GM23338 (cell line): ENCODE measurements around the gene VAV3. TPM values are rescaled to one million over a fixed set of nuclear protein-coding genes. Genes with fewer than 3 reads are reported as not detected.

Experiments
- ATAC-seq: fragments of 200-7000 bp; cut with Tn5 transposase; 3 replicates; pipeline ENCODE4 v1.9.1; 2020
- DNase-seq: peaks from one replicate; pipeline ENCODE4 v3.0.0-alpha.2; 2015; ENCODE audit warnings: low spot score
- H2AFZ ChIP-seq: fragments of 200-600 bp; sonication (generic); 2 replicates; pipeline ENCODE4 v1.8.0; 2016; ENCODE audit warnings: antibody characterized with exemption, mild to moderate bottlenecking, moderate library complexity
- H3F3A ChIP-seq: fragments of 200-600 bp; sonication (generic); replicated peaks from 2 replicates; pipeline ENCODE4 v1.8.0; 2017; ENCODE audit warnings: antibody characterized with exemption, mixed run types, low read depth
- H3K27ac ChIP-seq: fragments of 200-600 bp; sonication (generic); 2 replicates; pipeline ENCODE4 v1.6.1; 2016; ENCODE audit warnings: low read depth
- H3K27me3 ChIP-seq: fragments of 200-600 bp; sonication (generic); 2 replicates; pipeline ENCODE4 v1.8.0; 2016; ENCODE audit warnings: mild to moderate bottlenecking, mixed run types, moderate library complexity; ENCODE audit not compliant: insufficient read depth
- H3K36me3 ChIP-seq: fragments of 200-600 bp; sonication (generic); 2 replicates; pipeline ENCODE4 v1.8.0; 2016; ENCODE audit warnings: mild to moderate bottlenecking; ENCODE audit not compliant: insufficient read depth
- H3K4me1 ChIP-seq: fragments of 200-600 bp; sonication (generic); 2 replicates; pipeline ENCODE4 v1.8.0; 2016; ENCODE audit warnings: mild to moderate bottlenecking, moderate library complexity; ENCODE audit not compliant: insufficient read depth
- H3K4me2 ChIP-seq: fragments of 200-600 bp; sonication (generic); 2 replicates; pipeline ENCODE4 v1.7.1; 2017; ENCODE audit warnings: mixed run types
- H3K4me3 ChIP-seq: fragments of 200-600 bp; sonication (generic); 2 replicates; pipeline ENCODE4 v1.6.1; 2016; ENCODE audit warnings: mixed run types
- H3K79me2 ChIP-seq: fragments of 200-600 bp; sonication (generic); replicated peaks from 2 replicates; pipeline ENCODE4 v1.8.0; 2017; ENCODE audit warnings: mild to moderate bottlenecking; ENCODE audit not compliant: insufficient read depth
- H3K9me2 ChIP-seq: fragments of 200-600 bp; sonication (generic); 2 replicates; pipeline ENCODE4 v1.8.0; 2017; ENCODE audit not compliant: insufficient read depth
- H4K20me1 ChIP-seq: fragments of 200-600 bp; sonication (generic); replicated peaks from 2 replicates; pipeline ENCODE4 v1.8.0; 2017; ENCODE audit warnings: mild to moderate bottlenecking; ENCODE audit not compliant: insufficient read depth
- H3K27ac Mint-ChIP-seq: 2 replicates; pipeline ENCODE4 v1.8.0; 2020; ENCODE audit warnings: inconsistent platforms, mild to moderate bottlenecking, moderate library complexity, mixed read lengths
- H3K27me3 Mint-ChIP-seq: 3 replicates; pipeline ENCODE4 v1.8.0; 2022; ENCODE audit warnings: low read depth, mild to moderate bottlenecking, moderate library complexity, mixed read lengths, inconsistent platforms; ENCODE audit not compliant: insufficient read depth, poor library complexity
- H3K36me3 Mint-ChIP-seq: 3 replicates; pipeline ENCODE4 v1.8.0; 2021; ENCODE audit warnings: low read depth, mild to moderate bottlenecking, inconsistent platforms, moderate library complexity, mixed read lengths
- H3K4me1 Mint-ChIP-seq: 3 replicates; pipeline ENCODE4 v1.8.0; 2020; ENCODE audit warnings: mild to moderate bottlenecking, inconsistent platforms, mixed read lengths
- H3K4me3 Mint-ChIP-seq: 3 replicates; pipeline ENCODE4 v1.8.0; 2021; ENCODE audit warnings: moderate library complexity, mild to moderate bottlenecking, inconsistent platforms, mixed read lengths
- H3K9me3 Mint-ChIP-seq: 3 replicates; pipeline ENCODE4 v1.8.0; 2020; ENCODE audit warnings: moderate library complexity, mild to moderate bottlenecking, inconsistent platforms, mixed read lengths
- CREB1 ChIP-seq: fragments of 250-450 bp; sonication (Bioruptor Pico); IDR thresholded peaks from 2 replicates; pipeline ENCODE4 v1.5.0; 2020; ENCODE audit warnings: low read depth, mild to moderate bottlenecking, moderate library complexity
- CTCF ChIP-seq, 2 experiments: fragments of 200-600 bp in 1 of 2; sonication (generic) in 1 of 2; conservative IDR thresholded peaks; 2 replicates each; pipeline versions ENCODE4 v1.5.1 to v1.6.1; 2016 to 2017; ENCODE audit warnings: antibody characterized with exemption in 2 of 2, low read depth in 2 of 2, mild to moderate bottlenecking in 2 of 2, moderate library complexity in 1 of 2
- JUNB ChIP-seq: IDR thresholded peaks from one replicate; pipeline ENCODE4 v1.6.1; 2016; ENCODE audit warnings: antibody characterized with exemption; ENCODE audit not compliant: unreplicated experiment
- STAT1 ChIP-seq: IDR thresholded peaks from one replicate; pipeline ENCODE4 v1.6.1; 2016; ENCODE audit warnings: antibody characterized with exemption; ENCODE audit not compliant: unreplicated experiment
- ZNF114 ChIP-seq: fragments of 250-450 bp; sonication (Bioruptor Pico); IDR thresholded peaks from 2 replicates; pipeline ENCODE4 v1.5.0; 2020; ENCODE audit warnings: mild to moderate bottlenecking, moderate library complexity
- ZNF331 ChIP-seq: fragments of 250-450 bp; sonication (Bioruptor Pico); IDR thresholded peaks from 2 replicates; pipeline ENCODE4 v1.5.0; 2020; ENCODE audit warnings: low read depth, mild to moderate bottlenecking, moderate library complexity
- ZNF462 ChIP-seq: fragments of 250-450 bp; sonication (Bioruptor Pico); IDR thresholded peaks from 2 replicates; pipeline ENCODE4 v1.5.0; 2020; ENCODE audit warnings: mild to moderate bottlenecking, moderate library complexity
- polyA plus RNA-seq: library from polyadenylated mRNA; unstranded; fragments of >200 nt; fragmentation: Nextera tagmentation; extraction: Ambion mirVana; gene quantifications from 2 replicates; pipeline ENCODE4 v1.2.1, GENCODE V29; 2016
- total RNA-seq: library from RNA; depleted of rRNA; stranded (reverse); fragments of >200 nt; shearing (Covaris generic); gene quantifications from 2 replicates; pipeline ENCODE4 v1.2.3, GENCODE V29; 2014

The VAV3 gene
- total and polyA plus RNA-seq, 2 experiments from 2014 or later = 3.0 to 11.3 TPM

- no peaks in the 10 kb centered on the region for H3K36me3 Mint-ChIP-seq
- no peak for DNase-seq
- Histone ChIP-seq H3K27ac (no peak overlapping the region), H3K36me3 (no peaks in the 10 kb centered on the region), H3K4me2 (no peak overlapping the region), H3F3A (no peaks in the 10 kb centered on the region), H4K20me1 (no peaks in the 10 kb centered on the region), H3K27me3 (no peaks in the 10 kb centered on the region), H3K9me2 (no peaks in the 10 kb centered on the region), H3K4me1 (peaks cover 9% of the 10 kb centered on the region), H3K4me3 (no peak overlapping the region), H3K79me2 (peaks cover 15% of the 10 kb centered on the region), H2AFZ (no peak overlapping the region)
- H3K27me3 Mint-ChIP-seq = no peaks in the 10 kb centered on the region
- peaks cover 23% of the 10 kb centered on the region; the same call in 2 of the 3 replicates for H3K4me1 Mint-ChIP-seq
- H3K4me3 Mint-ChIP-seq = no peak overlapping the region
- no peaks in the 10 kb centered on the region for H3K9me3 Mint-ChIP-seq
- no peak for TF ChIP-seq STAT1
- TF ChIP-seq ZNF331 (CRISPR knock-in tag) = no peak
- no peak for TF ChIP-seq ZNF114 (CRISPR knock-in tag)
- TF ChIP-seq CTCF (conservative IDR thresholded peaks at IDR 0.05; ENCODE audit: low read depth in 2 of 2) = peak in 1 of 2 experiments; percentile 23; a peak in 2 of 4 replicates
- no peak for TF ChIP-seq CREB1 (CRISPR knock-in tag)
- TF ChIP-seq JUNB = no peak
- H3K27ac Mint-ChIP-seq = peak overlapping the region; percentile 54; the same call in 1 of the 2 replicates
- ATAC-seq = no peak
Measured at GRCh38 chr1:107953556-107953955, 11.4 kb downstream of the VAV3 start.

- Mint-ChIP-seq H3K4me1 (peaks cover 23% of the 10 kb centered on the region; the same call in 2 of the 3 replicates), H3K36me3 (no peaks in the 10 kb centered on the region), H3K27me3 (no peaks in the 10 kb centered on the region), H3K27ac (peak overlapping the region; percentile 69; the same call in 1 of the 2 replicates), H3K4me3 (no peak overlapping the region), H3K9me3 (no peaks in the 10 kb centered on the region)
- Histone ChIP-seq H3K36me3 (no peaks in the 10 kb centered on the region), H3K27me3 (no peaks in the 10 kb centered on the region), H3K9me2 (no peaks in the 10 kb centered on the region), H3K4me1 (peaks cover 9% of the 10 kb centered on the region), H3K79me2 (peaks cover 15% of the 10 kb centered on the region), H4K20me1 (no peaks in the 10 kb centered on the region; the same call in 1 of the 2 replicates), H2AFZ (no peak overlapping the region), H3K4me3 (no peak overlapping the region), H3K4me2 (0 out of 2 replicates have a peak overlapping the region, but pooled peaks have one; percentile 21), H3K27ac (no peak overlapping the region), H3F3A (no peaks in the 10 kb centered on the region)
- TF ChIP-seq ZNF462 = no peak
- no peak for DNase-seq
- no peak for ATAC-seq
Measured at GRCh38 chr1:107952989-107953388, 12.0 kb downstream of the VAV3 start.
